ENCODE results near the gene TOMM6. TPM values are rescaled to one million over a fixed set of nuclear protein-coding genes. Genes with fewer than 3 reads are reported as not detected.

The TOMM6 gene
- total RNA-seq, 1 experiment from 2014 or later, result 234 TPM

DNA sequence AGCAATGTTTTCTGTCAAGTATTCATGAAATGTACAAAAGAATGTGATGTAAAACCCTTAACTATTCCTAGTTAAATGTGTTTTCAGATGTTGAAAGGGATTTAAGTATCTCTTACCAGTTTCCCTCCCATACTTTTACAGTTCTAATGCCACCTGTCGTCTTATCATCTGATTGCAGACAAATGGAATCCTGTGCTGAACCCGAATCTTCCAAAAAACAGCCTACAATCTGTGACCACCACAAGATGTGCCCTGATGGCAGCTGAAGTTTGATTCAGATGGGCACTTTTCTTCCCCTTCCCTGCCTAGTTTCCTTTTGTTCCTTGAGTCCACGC is 1.9 kb downstream of the TOMM6 start:
- intact Hi-C loops (cut with micrococcal nuclease; ENCODE audit: unreplicated experiment), result loop anchor here (5.0 to 10.0 kb wide), 2 partner anchors 55 to 133 kb away; partner anchors contain the start of genes BYSL, MED20 and TFEB

DNA sequence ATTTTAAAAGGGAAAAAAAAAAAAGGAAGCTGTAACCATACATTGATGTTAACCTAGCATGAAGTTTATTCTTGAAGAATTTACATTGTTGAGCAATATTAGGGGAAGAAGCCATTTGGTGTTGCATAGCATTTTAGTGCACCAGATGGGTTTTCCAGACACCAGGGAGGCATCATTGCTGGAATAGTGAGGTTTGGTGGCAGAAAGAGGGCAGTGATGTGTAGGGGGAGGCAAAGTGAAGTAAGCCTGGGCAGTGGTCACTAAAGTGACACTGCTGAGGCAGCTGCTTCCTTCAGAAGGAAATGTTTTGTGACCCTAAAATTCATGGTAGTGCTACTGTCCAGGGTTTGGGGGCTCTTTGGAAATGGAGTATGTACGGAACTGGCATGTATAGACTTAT is 2.6 kb downstream of the TOMM6 start:
- Histone ChIP-seq H3K27ac (ENCODE audit: low read length) (no peak overlapping the region), H3K27me3 (ENCODE audit: control insufficient read depth, insufficient read depth, low read length) (no peaks in the 10 kb centered on the region), H3K36me3 (ENCODE audit: control insufficient read depth, insufficient read depth, low read length) (peaks cover 20% of the 10 kb centered on the region), H3K4me1 (ENCODE audit: control insufficient read depth, insufficient read depth, low read length) (peaks cover 7% of the 10 kb centered on the region; the same call in 1 of the 2 replicates), H3K4me3 (ENCODE audit: low read depth in 2 of 2, low read length in 2 of 2) (no peak overlapping the region), H3K9me3 (ENCODE audit: control insufficient read depth, insufficient read depth, low read depth, low read length) (no peaks in the 10 kb centered on the region)
- DNase-seq (ENCODE audit: low read depth, low spot score) (no peak), ATAC-seq (no peak)
- in situ Hi-C loops (cut with HindIII; ENCODE audit: low pct_unique_long_range_greater_than_20kb, low sequenced_read_pairs) (no loop called here), intact Hi-C loops (cut with micrococcal nuclease; ENCODE audit: unreplicated experiment) (no loop called here)
- POLR2A ChIA-PET, result no interaction called here
- TF ChIP-seq, protein P1, sequence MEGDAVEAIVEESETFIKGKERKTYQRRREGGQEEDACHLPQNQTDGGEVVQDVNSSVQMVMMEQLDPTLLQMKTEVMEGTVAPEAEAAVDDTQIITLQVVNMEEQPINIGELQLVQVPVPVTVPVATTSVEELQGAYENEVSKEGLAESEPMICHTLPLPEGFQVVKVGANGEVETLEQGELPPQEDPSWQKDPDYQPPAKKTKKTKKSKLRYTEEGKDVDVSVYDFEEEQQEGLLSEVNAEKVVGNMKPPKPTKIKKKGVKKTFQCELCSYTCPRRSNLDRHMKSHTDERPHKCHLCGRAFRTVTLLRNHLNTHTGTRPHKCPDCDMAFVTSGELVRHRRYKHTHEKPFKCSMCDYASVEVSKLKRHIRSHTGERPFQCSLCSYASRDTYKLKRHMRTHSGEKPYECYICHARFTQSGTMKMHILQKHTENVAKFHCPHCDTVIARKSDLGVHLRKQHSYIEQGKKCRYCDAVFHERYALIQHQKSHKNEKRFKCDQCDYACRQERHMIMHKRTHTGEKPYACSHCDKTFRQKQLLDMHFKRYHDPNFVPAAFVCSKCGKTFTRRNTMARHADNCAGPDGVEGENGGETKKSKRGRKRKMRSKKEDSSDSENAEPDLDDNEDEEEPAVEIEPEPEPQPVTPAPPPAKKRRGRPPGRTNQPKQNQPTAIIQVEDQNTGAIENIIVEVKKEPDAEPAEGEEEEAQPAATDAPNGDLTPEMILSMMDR (IDR thresholded peaks at IDR 0.05), result no peak
- no peak for TF ChIP-seq SIN3A (IDR thresholded peaks at IDR 0.05; ENCODE audit: borderline replicate concordance, insufficient read depth, low read depth, low read length)
- TF ChIP-seq TCF7L2 (IDR thresholded peaks at IDR 0.05; ENCODE audit: low read depth, low read length), result no peak
- no peak for TF ChIP-seq POLR2AphosphoS5 (IDR thresholded peaks at IDR 0.05; ENCODE audit: low read depth, low read length)
- TF ChIP-seq, protein P2, sequence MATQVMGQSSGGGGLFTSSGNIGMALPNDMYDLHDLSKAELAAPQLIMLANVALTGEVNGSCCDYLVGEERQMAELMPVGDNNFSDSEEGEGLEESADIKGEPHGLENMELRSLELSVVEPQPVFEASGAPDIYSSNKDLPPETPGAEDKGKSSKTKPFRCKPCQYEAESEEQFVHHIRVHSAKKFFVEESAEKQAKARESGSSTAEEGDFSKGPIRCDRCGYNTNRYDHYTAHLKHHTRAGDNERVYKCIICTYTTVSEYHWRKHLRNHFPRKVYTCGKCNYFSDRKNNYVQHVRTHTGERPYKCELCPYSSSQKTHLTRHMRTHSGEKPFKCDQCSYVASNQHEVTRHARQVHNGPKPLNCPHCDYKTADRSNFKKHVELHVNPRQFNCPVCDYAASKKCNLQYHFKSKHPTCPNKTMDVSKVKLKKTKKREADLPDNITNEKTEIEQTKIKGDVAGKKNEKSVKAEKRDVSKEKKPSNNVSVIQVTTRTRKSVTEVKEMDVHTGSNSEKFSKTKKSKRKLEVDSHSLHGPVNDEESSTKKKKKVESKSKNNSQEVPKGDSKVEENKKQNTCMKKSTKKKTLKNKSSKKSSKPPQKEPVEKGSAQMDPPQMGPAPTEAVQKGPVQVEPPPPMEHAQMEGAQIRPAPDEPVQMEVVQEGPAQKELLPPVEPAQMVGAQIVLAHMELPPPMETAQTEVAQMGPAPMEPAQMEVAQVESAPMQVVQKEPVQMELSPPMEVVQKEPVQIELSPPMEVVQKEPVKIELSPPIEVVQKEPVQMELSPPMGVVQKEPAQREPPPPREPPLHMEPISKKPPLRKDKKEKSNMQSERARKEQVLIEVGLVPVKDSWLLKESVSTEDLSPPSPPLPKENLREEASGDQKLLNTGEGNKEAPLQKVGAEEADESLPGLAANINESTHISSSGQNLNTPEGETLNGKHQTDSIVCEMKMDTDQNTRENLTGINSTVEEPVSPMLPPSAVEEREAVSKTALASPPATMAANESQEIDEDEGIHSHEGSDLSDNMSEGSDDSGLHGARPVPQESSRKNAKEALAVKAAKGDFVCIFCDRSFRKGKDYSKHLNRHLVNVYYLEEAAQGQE (IDR thresholded peaks at IDR 0.05; ENCODE audit: insufficient read depth in 1 of 2, low read depth in 2 of 2, low read length in 1 of 2), result no peak
- CTCF ChIA-PET, result no interaction called here
- BruUV-seq (replicated peaks), result no TSS peak

More for the DNA sequence above, 1.9 kb downstream of the TOMM6 start:
- H3K4me3 ChIP-seq (ENCODE audit: low read depth in 2 of 2, low read length in 2 of 2), result peak overlapping the region in 1 of 2 experiments; percentile 19; a peak in 1 of 4 replicates
- no peaks in the 10 kb centered on the region for H3K9me3 ChIP-seq (ENCODE audit: control insufficient read depth, insufficient read depth, low read depth, low read length)
- DNase-seq (ENCODE audit: low read depth, low spot score), result no peak
- ATAC-seq, result no peak
- no peaks in the 10 kb centered on the region for H3K27me3 ChIP-seq (ENCODE audit: control insufficient read depth, insufficient read depth, low read length)
- POLR2A ChIA-PET, result no interaction called here
- CTCF ChIA-PET, result no interaction called here
- TF ChIP-seq POLR2AphosphoS5 (IDR thresholded peaks at IDR 0.05; ENCODE audit: low read depth, low read length) (no peak), SIN3A (IDR thresholded peaks at IDR 0.05; ENCODE audit: borderline replicate concordance, insufficient read depth, low read depth, low read length) (no peak)
- TF ChIP-seq, protein P2 (IDR thresholded peaks at IDR 0.05; ENCODE audit: insufficient read depth in 1 of 2, low read depth in 2 of 2, low read length in 1 of 2), result no peak
- TF ChIP-seq, protein P1 (IDR thresholded peaks at IDR 0.05), result no peak
- H3K27ac ChIP-seq (ENCODE audit: low read length), result 0 out of 2 replicates have a peak overlapping the region, but pooled peaks have one; percentile 54
- peaks cover 20% of the 10 kb centered on the region for H3K36me3 ChIP-seq (ENCODE audit: control insufficient read depth, insufficient read depth, low read length)
- BruUV-seq (replicated peaks), result no TSS peak
- peaks cover 7% of the 10 kb centered on the region; the same call in 1 of the 2 replicates for H3K4me1 ChIP-seq (ENCODE audit: control insufficient read depth, insufficient read depth, low read length)
- in situ Hi-C loops (cut with HindIII; ENCODE audit: low pct_unique_long_range_greater_than_20kb, low sequenced_read_pairs), result no loop called here
